Fibroblast of gingiva (primary cell): Measurements from ENCODE around the gene PID1.
"Not testable (repeated sequence)": the region's sequence is repeated elsewhere in the genome, so short reads cannot be mapped to it uniquely, and the experiment has no call there.

Experiments used
- DNase-seq: peaks from one replicate; pipeline ENCODE4 v3.0.0-alpha.2; 2011; ENCODE audit warnings: low read depth

The PID1 gene

DNA sequence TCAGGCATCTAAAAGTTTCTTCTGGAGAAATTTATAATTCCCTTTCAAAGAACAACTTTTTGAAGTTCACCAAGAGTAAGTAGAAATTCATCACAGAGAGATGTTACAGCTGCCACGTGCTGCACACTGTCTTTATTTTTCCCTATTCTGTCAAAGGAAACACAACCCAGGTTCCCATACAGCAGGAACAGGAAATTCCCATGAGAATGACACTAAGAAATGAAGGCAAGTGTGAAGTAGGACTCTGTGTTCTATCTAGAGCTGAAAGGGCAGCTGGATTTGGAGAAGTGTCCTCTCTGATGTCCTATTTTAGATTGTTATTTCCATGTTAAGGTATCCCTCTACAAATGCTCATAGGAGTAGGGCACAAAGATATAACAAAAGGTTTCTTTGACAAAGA is 58.8 kb downstream of the PID1 start:
- DNase-seq, result no peak

DNA sequence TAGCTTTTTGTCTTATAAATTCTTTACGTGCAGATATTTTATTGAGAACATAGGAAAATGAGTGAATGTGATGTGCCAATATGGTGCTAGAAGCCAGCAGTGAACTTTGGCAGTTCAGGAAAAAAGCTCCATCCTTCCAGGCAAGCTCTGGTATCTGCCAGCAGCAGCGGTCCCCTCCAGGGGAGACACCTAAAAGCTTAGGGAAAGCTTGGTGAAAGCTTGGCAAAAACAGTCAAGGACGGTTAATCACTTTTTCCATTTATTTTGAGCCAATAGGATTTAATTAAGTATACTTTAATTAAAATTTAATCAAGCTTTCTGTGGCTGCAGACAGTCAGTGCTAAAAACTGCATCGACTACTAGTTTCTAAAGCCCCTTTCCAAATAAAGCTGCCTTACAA is 60.4 kb downstream of the PID1 start:
- no peak for DNase-seq

DNA sequence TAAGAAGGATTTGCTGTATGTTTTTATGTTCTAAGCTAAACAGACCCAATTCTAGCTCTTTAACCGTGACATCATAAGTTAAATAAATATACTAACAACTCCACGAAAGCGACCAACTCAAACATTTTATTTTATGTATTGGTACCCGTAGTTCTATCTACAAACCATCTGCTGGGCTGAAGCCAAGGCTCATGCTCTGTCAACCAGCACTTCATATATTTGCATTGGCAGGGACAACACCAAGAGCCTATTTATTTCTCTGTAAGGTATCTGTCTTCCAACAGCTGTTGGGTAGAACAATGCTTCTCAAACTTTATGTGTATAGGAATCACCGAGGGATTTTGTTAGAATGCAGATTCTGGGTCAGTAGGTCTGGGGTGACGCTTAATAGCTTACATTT is 64.5 kb downstream of the PID1 start:
- no peak for DNase-seq

DNA sequence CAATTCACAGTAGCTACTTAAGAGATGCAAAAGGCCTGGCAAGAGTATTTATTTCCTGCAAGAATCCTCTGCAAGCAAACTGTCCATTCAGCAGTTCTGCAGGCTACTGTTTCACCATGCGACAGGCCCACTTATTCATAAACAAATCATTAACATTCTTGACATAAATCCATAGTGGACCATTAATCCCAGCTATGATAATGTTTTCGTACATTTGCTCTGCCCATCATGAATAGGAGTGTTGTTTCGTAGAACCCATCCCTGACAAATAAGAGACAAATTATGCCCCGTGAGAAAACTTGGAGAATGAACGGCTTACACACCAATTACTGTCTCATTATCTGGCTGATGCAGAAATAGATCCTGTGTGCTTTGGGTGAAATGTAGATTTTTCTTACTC is 65.4 kb downstream of the PID1 start:
- peak; percentile 13 for DNase-seq

DNA sequence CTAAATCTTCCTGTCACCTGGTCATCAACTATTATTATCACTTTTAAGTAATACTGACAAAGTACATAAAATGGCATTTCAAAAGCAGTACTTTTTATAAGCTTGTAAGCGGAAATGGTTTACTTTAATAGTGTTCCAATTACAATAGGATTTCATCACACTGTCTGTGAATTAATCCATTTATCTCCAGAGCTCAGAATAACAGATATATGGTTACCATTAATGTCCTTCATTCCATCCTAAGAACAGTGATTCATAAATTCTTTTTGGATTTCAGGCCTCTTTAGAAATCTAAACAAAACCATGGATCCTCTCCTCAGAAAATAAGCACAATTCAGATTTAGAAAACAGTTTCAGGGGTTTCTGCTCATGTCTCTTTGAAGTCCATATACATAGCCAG is 68.4 kb downstream of the PID1 start:
- DNase-seq, result peak; percentile 66

DNA sequence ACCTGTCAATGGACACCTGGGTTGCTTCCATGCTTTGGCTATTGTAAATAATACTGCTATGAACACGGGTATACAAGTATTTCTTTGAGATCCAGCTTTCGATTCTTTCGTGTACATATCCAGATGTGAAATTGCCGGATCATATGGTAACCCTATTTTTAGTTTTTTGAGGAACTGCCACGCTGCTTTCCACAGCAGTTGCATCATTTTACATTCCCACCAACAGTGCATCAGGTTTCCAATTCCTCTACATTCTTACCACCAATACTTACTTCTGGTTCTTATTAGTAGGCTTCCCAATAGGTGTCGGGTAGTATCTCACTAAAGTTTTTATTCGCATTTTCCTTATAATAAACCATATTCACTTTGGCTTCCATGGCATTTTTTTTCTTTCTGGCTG is 69.6 kb downstream of the PID1 start:
- DNase-seq, result peak; percentile 74

DNA sequence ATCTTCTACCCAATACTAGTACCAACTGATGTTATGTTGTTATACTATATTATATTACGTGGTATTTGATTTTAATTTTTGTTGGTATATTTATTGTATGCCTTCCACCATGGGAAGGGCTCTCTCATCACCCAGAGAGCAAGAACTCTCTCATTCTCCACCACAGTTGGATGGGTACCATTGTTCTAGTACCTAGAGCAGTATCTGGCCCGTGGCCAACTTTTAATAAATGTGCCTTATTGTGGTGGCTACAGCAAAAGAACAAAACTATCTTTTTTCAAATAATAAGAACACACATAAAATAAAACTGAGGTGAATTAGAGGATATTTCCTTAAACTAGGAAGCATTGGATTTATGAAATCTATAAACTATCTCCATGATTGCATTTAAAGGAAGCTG is 71.8 kb downstream of the PID1 start:
- no peak for DNase-seq

DNA sequence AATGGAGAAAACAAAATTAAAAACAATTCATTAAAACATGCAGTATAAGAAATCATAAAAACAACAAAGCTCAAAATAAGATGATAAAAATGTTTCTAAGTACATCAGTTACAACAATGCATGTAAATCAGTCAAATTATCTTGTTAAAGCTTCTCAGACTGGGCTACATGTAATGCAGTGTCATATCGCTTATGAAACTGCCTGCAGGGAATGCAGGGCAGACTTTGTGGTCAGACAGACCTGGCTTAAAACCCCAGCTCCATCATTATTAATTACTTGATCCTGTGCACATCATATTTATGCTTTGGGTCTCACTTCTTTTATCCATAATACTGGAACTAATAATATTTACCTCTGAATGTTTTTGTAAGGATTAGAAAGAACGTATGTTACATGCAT is 74.6 kb downstream of the PID1 start:
- DNase-seq, result no peak

DNA sequence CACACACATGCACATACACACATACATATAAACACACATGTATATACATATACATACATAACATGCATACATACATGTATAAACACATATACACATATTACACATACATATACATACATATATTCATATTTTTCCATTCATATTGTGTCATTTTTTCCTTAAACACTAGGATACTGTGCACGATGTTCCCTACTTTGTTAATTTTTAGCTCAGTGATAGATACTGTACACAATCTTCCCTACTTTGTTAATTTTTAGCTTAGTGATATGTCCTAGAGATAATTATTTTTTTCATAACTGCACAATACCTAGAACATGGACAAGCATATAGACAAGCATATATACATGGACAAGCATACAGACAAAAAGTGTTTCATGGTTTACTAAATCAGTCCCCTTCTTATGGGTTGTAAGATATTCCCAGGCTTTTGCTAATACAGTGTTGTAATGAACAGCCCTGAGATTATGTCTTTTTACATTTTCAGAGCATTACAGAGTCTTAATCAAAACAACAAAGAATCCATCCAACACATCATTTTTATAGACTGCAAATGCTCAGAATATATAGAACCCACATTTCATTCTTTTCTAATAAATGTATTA is 75.6 kb downstream of the PID1 start:
- DNase-seq, result no peak

DNA sequence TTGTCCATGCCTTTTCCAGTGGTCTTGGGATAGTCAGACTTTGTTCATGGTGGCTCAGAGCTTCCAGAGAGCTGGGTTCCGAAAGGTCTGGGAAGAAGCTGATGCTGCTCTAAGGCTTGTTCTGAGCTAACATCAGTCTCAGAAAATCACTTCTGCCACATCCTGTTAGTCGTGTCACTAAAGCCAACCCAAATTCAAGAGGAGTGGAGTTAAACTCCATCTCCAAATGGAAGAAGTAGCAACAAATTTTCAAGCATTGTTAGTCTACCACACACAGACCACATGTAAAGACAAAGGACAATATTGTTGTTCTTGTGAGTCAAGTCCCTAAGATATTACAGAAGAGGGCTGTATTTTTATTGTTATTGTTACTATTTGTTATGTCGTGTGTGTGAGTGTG is 77.8 kb downstream of the PID1 start:
- DNase-seq, result no peak

DNA sequence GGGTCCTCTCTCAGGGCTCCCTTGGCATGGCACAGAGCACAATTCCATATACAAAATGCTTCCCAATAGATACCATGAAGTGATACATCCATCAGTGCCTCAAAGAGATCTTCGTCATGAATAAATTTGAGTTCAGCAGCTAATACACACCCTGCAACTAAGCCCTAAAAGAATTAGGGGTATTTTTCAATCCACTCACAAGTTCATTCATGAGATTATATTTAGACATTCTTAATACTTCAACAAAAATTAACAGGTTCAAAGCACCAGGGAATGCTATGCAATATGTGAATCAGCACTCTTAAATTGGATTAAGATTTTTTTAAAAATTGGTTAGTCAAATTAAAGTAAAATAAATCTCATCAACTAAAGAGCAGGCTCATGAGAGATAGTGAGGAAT is 79.7 kb downstream of the PID1 start:
- no peak for DNase-seq

DNA sequence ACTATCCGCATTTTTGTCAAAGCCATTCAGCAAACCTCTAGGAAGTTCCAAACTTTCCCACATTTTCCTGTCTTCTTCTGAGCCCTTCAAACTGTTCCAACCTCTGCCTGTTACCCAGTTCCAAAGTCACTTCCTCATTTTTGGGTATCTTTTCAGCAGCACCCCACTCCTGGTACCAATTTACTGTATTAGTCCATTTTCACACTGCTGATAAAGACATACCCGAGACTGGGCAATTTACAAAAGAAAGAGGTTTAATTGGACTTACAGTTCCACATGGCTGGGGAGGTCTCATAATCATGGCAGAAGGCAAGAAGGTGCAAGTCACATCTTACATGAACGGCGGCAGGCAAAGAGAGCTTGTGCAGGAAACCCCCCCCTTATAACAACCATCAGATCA is 84.0 kb downstream of the PID1 start:
- DNase-seq, result not testable (repeated sequence)

DNA sequence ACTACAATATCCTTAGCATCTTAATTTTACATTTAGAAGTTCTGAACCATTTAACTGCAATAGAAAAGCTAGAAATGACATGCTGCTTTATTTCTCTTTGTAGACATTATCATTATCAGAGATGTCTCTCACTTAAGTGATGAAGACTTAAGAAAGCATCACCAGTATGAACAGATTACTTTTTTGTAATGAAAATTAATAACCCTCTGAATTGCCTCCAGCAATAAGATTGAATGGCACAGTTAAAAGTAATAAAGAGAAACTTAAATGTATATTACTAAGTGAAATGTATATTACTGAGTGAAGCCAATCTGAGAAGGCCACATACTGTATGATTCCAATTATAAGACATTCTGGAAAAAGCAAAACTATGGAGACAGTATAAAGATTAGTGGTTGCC is 89.4 kb downstream of the PID1 start:
- DNase-seq, result no peak

DNA sequence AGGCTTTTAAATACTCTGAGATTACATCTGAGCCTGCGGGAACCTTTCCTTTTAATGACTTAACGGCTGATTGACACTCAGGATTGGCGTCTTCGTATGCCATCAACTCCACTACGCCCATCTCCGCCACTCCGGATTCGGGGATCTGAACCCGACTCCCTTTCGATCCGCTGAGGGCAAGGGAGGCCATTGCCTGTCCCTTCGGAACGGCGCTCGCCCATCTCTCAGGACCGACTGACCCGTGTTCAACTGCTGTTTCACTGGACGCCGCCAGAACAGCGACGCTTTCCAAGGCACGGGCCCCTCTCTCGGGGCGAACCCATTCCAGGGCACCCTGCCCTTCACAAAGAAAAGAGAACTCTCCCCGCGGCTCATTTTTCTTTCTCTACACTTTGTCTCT is 90.4 kb downstream of the PID1 start:
- DNase-seq, result no peak

DNA sequence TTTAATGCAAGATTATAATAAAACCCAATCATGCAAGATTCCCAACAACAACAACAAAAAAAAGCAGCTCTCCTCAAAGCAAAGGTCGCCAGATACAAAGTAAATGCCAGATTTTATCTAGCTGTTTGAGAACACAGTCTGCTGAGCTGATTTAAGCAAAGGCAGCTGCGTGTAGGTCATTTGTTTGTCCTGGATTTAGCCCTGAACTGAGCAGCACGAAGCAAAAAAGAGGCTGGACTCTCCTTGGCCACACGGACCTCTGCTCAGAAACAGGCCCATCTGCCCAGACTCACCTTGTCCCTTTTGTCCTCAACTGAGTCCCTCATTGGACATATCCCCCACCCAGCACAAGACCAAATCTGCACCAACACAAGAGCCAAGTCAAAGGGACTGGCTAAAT is 91.5 kb downstream of the PID1 start:
- no peak for DNase-seq

DNA sequence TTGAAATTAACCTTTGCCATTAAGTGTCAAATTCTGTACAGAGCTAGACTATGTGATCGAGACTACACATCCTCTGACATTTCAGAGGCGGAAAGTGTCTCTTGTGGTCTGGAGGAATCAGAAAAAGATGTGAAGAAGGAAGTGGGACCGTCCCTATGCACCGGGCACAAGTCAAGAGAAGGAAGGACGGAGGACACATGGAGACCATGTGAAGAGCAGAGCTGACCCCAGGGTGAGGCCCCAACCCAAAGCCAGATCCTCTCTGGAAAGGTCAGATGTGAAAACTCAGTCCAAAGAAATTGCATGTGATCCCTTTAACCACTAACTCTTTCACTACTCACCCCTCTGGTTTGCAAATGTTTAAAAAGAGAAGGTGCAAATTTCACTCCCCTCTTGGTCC is 92.4 kb downstream of the PID1 start:
- no peak for DNase-seq

DNA sequence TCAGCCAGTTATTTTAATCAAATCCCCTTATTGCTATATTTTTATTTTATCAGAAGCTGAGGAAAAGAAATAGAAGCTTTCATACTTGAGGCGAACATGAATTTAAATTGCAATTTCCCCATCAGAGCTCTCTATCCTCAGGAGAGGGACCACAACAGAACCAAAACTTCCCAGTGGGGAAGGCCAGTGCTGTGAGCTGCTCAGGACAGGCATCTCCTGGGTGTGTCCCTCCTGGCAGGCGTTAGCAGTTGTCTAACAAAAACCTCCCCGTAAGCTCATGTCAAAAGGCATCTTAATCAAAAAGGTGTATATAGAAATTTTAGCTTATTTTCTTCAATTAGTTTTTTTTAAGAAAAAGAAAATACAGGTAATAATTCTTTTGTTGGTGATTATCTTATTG is 93.0 kb downstream of the PID1 start:
- no peak for DNase-seq

DNA sequence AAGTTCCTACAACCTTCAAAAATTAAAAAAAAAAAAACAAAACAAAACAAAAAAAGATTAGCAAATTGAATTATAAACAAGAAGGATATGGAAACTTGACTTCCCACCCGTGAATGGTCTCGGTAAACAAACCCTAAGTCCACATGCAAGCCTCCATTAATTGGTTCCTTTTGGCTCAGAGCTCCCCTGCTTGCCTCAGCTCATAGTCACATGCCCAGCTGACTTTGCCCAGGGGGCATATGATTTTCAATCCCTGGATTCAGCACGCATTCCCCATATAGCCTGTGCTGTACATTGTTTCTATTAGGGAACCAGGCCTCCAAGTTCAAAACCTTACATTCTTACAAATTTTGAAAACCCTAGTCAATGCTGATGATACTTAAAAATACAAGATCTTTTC is 95.0 kb downstream of the PID1 start:
- DNase-seq, result peak; percentile 79

DNA sequence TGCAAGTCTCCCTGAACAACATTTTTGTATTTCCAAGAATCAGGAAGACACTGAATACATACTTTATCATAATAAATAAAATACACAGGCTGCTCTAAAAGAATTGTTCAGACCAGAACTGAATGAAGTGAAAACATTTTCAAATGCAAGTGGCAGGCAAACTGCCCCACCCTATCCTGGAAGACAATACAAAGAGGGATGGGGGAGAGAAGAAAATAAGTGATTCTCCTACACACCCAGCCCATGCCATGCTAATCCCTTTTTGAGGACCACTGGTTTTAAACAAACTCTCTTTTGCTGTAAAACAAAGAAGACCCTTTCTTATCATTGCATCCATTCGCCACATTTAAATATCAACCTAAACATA is 95.6 kb downstream of the PID1 start:
- DNase-seq, result no peak

DNA sequence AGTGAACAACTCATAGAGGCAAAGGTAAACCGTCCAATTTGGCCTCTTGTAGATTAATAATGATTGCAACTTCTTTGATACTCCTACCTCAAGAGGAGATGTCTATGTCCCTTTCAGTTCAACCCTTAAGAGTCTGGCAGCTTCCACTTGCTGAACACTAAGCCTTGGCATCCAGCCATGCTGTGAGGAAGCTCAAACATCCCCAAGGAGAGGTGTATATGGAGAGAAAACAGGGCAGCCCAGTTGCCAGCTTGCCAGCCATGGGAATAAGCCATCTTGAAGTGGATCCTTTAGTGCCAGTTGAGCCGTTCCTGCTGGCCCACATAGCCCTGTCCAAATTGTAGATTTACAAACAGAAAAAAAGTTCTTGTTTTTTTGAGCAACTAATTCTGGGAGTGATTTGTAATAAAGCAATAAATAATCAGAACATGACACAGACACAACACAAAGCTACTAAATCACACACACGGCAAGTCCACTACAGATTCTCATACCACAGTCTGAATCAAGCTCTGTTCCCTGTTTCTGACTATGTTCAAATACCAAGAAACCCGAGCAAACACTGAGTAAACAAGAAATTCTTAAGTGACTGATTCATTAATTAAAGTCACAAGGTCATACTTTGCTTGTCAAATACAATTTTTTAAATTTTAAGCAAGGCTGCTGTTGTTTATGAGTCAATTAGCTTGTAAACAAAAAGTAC is 96.1 kb downstream of the PID1 start:
- peak; percentile 87 for DNase-seq

DNA sequence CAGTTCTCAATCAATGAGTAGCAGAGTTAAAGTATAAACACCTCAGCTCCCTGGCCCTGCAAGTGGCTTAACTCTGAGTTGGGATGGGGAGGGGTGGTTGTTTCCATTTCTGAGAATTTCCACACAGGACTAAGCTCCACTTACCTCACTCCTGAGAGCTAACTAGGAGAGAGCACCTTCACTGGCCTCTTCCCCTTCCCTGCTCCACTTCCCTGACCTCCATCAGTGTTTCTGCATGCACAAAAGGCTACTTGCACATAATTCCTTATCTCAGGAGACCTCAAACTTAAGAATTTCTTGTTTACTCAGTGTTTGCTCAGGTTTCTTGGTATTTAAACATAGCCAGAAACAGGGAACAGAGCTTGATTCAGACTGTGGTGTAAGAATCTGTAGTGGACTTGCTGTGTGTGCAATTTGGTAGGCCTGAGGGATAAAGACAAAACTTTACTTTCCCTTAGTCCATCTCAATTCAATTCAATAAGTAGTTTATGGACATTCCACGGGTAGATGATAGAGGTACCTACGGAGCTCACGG is 97.2 kb downstream of the PID1 start:
- no peak for DNase-seq

DNA sequence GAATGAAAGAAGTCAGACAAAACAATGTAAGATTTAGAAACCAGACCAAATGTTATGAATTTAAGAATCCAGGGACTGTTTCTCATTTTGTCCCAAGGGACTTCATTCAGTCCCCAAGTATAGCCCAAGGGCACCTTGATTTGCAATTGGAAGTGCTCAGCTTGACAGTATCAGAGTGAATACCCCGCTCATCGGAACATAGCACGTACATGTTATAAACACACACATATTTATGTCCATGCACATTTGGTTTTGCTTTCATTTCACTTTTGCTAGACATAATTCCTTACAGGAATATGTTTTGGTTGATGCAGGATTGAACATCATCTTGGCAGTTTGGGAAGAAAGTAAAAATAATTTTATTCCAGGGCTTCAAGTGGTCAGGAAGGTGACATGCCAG is 100.2 kb downstream of the PID1 start:
- peak; percentile 21 for DNase-seq

DNA sequence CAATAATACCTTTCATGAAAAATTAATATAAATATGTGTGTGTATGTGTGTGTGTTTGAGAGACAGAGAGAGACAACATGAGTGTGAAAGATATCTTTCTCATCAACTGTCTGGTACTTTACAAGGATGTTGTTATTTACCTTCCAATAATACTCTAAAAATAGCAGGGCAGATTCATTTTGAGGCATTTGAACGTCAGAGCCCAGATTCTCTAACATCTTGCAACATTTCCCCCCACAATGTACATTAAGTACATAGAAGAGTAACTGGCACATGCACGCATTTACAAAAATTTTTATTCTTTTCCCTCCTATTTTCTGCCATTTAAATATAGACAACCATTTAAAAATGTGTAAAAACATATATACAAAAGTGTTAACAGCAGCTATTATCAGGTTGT is 100.9 kb downstream of the PID1 start:
- DNase-seq, result peak; percentile 19

DNA sequence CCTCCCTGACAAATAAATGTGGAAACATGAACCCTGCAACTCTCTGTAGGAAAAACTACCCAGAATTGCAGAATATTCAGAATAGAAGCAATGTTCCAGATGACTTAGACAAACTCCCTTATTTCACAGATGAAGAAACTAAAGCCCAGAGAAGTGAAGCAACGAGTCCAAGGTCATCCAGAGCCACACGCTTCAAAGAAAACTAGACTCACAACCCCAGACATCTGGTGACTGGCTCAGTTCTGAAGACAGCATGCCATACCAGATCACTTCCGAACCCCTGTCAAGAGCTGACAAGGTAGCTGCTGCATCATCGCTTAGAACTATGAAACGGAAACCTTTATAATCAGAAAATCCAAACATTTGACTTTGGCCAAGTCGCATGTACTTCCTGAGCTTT is 101.3 kb downstream of the PID1 start:
- DNase-seq, result peak; percentile 56
